Endothelial cell of umbilical vein (primary cell): ENCODE measurements around the gene KNTC1. TPM values are rescaled to one million over a fixed set of nuclear protein-coding genes. Genes with fewer than 3 reads are reported as not detected.

ENCODE experiments used
- BruUV-seq: library from RNA; stranded (reverse); fragments of 400-500 nt; replicated peaks from 2 replicates; lab custom pipeline; 2021; lab: Mats Ljungman, UMichigan
- CTCF ChIA-PET: fragments of 300-600, 350-600 bp; sonication (Branson Sonifier 250); formaldehyde crosslinking; loops from one replicate; lab custom pipeline; 2021; ENCODE audit warnings: antibody characterized with exemption, inconsistent platforms; lab: Charles Lee
- POLR2A ChIA-PET: fragments of 300-600, 350-600 bp; sonication (Branson Sonifier 250); formaldehyde crosslinking; loops from one replicate; lab custom pipeline; 2021; ENCODE audit warnings: antibody characterized with exemption, inconsistent platforms; lab: Charles Lee
- DNase-seq: peaks from one replicate; pipeline ENCODE4 v3.0.0-alpha.2; 2011; ENCODE audit warnings: low read depth, low spot score
- FAIRE-seq: peaks from 2 replicates; lab custom pipeline; 2011; peaks lifted over from hg19 to GRCh38; lab: Jason Lieb, UNC
- H2AFZ ChIP-seq: 2 replicates; pipeline ENCODE4 v1.6.0; 2012; ENCODE audit warnings: low read depth, low read length, control low read depth, inconsistent platforms
- H3K27ac ChIP-seq: 2 replicates; pipeline ENCODE4 v1.5.1; 2011; ENCODE audit warnings: low read depth, mild to moderate bottlenecking, control low read depth, low read length, moderate library complexity; ENCODE audit not compliant: insufficient read depth
- H3K27me3 ChIP-seq, 2 experiments: 2 replicates each; pipeline versions ENCODE4 v1.6.0 to v1.6.1; 2011; ENCODE audit warnings: low read length in 2 of 2, mixed read lengths in 1 of 2; ENCODE audit not compliant: control insufficient read depth in 2 of 2, insufficient read depth in 2 of 2
- H3K36me3 ChIP-seq, 2 experiments: 2 replicates in 1 of 2; 3 replicates in 1 of 2; pipeline ENCODE4 v1.5.1; 2011; ENCODE audit warnings: low read length in 2 of 2, mild to moderate bottlenecking in 1 of 2, moderate library complexity in 1 of 2; ENCODE audit not compliant: control insufficient read depth in 2 of 2, insufficient read depth in 2 of 2; ENCODE audit errors: extremely low read depth in 1 of 2
- H3K4me1 ChIP-seq: 3 replicates; pipeline ENCODE4 v1.5.1; 2011; ENCODE audit warnings: mild to moderate bottlenecking, low read length; ENCODE audit not compliant: control insufficient read depth, insufficient read depth; ENCODE audit errors: extremely low read depth
- H3K4me2 ChIP-seq: 2 replicates; pipeline ENCODE4 v1.6.1; 2011; ENCODE audit warnings: low read length, control low read depth, mixed read lengths; ENCODE audit not compliant: insufficient read depth
- H3K4me3 ChIP-seq, 3 experiments: fragments of 200-600 bp in 1 of 3; sonication (generic), shearing (Covaris generic) in 1 of 3; replicated peaks in 1 of 3; 2 replicates each; pipeline ENCODE4 v1.5.1; 2011 to 2016; ENCODE audit warnings: control low read depth in 3 of 3, low read length in 3 of 3, mild to moderate bottlenecking in 2 of 3, inconsistent platforms in 1 of 3, low read depth in 1 of 3, moderate library complexity in 1 of 3; ENCODE audit not compliant: insufficient read depth in 1 of 3
- H3K79me2 ChIP-seq: 2 replicates; pipeline ENCODE4 v1.6.0; 2012; ENCODE audit warnings: low read length, inconsistent platforms; ENCODE audit not compliant: control insufficient read depth, insufficient read depth
- H3K9ac ChIP-seq: replicated peaks from 2 replicates; pipeline ENCODE3; 2011; ENCODE audit warnings: low read length, control low read depth; ENCODE audit not compliant: insufficient read depth; ENCODE audit errors: extremely low read depth
- H3K9me1 ChIP-seq: replicated peaks from 3 replicates; pipeline ENCODE4 v1.6.0; 2011; ENCODE audit warnings: mild to moderate bottlenecking, low read length; ENCODE audit not compliant: control insufficient read depth, insufficient read depth; ENCODE audit errors: extremely low read depth
- H3K9me3 ChIP-seq: replicated peaks from 2 replicates; pipeline ENCODE4 v1.5.1; 2012; ENCODE audit warnings: low read length, inconsistent platforms; ENCODE audit not compliant: control insufficient read depth, insufficient read depth
- H4K20me1 ChIP-seq: replicated peaks from 2 replicates; pipeline ENCODE3; 2011; ENCODE audit warnings: mild to moderate bottlenecking, low read length; ENCODE audit not compliant: control insufficient read depth, insufficient read depth; ENCODE audit errors: extremely low read depth
- EZH2 ChIP-seq: IDR thresholded peaks from 2 replicates; pipeline ENCODE4 v1.6.1; 2012; ENCODE audit warnings: borderline replicate concordance, low read depth, mild to moderate bottlenecking, moderate library complexity, low read length, inconsistent platforms; ENCODE audit not compliant: severe bottlenecking
- FOS ChIP-seq: IDR thresholded peaks from 2 replicates; pipeline ENCODE4 v1.6.1; 2011; ENCODE audit warnings: mild to moderate bottlenecking, low read length, moderate library complexity, borderline replicate concordance; ENCODE audit not compliant: insufficient read depth
- GATA2 ChIP-seq: IDR thresholded peaks from 2 replicates; pipeline ENCODE4 v1.7.0; 2011; ENCODE audit warnings: low read depth, mild to moderate bottlenecking, moderate library complexity, mixed read lengths, low read length; ENCODE audit not compliant: insufficient read length, insufficient read depth
- JUN ChIP-seq: IDR thresholded peaks from 2 replicates; pipeline ENCODE4 v1.6.1; 2011; ENCODE audit warnings: borderline replicate concordance, low read depth; ENCODE audit not compliant: insufficient read length, insufficient read depth
- MYC ChIP-seq: IDR thresholded peaks from one replicate; pipeline ENCODE4 v1.6.1; 2011; ENCODE audit warnings: mild to moderate bottlenecking, low read depth, low read length
- POLR2A ChIP-seq: IDR thresholded peaks from 2 replicates; pipeline ENCODE4 v1.6.1; 2012; ENCODE audit warnings: low read depth, mild to moderate bottlenecking, control low read depth, low read length
- POLR2AphosphoS5 ChIP-seq: IDR thresholded peaks from 2 replicates; pipeline ENCODE4 v1.6.1; 2012; ENCODE audit warnings: low read depth, mild to moderate bottlenecking, control low read depth, low read length, moderate library complexity; ENCODE audit not compliant: insufficient read depth
- dilution Hi-C: fragments of 300-500 bp; cut with MboI; formaldehyde crosslinking; loops from one replicate; pipeline ENCODE4 v1.15.0; 2019; ENCODE audit warnings: low sequenced_read_pairs; ENCODE audit not compliant: extremely low pct_ligation_motif_present
- intact Hi-C: fragments of 100-400 bp; cut with micrococcal nuclease; formaldehyde crosslinking; loops from one replicate; pipeline ENCODE4 v1.10.0; 2022
- polyA plus RNA-seq, 4 experiments: library from polyadenylated mRNA; depleted of rRNA in 3 of 4; stranded (reverse) in 3 of 4; unstranded in 1 of 4; fragments of >200 nt; gene quantifications; 2 replicates each; pipeline versions ENCODE4 v1.2.1 to v1.2.3, GENCODE V29; 2011 to 2012; ENCODE audit warnings: missing spikeins in 1 of 4
- total RNA-seq: library from RNA; stranded (reverse); gene quantifications from 2 replicates; pipeline ENCODE4 v1.2.3, GENCODE V29; 2021
- TF ChIP-seq, protein P1 (sequence below), 2 donors: IDR thresholded peaks; 1 replicate in 1 of 2; 2 replicates in 1 of 2; pipeline ENCODE4 v1.5.1; 2011; ENCODE audit warnings: low read length in 2 of 2, mild to moderate bottlenecking in 2 of 2, moderate library complexity in 2 of 2, control low read depth in 1 of 2, inconsistent platforms in 1 of 2, low read depth in 1 of 2; ENCODE audit not compliant: insufficient read depth in 1 of 2; ENCODE audit errors: extremely low read depth in 1 of 2
- TF ChIP-seq, protein P2 (sequence below): IDR thresholded peaks from 2 replicates; pipeline ENCODE4 v1.6.1; 2011; ENCODE audit not compliant: insufficient read depth, insufficient read length

KNTC1 gene
- total and polyA plus RNA-seq, 2 donors (not counting 3 experiments of a cell fraction or from before 2014, with no cell fraction given): 15.5 to 52.9 TPM

DNA sequence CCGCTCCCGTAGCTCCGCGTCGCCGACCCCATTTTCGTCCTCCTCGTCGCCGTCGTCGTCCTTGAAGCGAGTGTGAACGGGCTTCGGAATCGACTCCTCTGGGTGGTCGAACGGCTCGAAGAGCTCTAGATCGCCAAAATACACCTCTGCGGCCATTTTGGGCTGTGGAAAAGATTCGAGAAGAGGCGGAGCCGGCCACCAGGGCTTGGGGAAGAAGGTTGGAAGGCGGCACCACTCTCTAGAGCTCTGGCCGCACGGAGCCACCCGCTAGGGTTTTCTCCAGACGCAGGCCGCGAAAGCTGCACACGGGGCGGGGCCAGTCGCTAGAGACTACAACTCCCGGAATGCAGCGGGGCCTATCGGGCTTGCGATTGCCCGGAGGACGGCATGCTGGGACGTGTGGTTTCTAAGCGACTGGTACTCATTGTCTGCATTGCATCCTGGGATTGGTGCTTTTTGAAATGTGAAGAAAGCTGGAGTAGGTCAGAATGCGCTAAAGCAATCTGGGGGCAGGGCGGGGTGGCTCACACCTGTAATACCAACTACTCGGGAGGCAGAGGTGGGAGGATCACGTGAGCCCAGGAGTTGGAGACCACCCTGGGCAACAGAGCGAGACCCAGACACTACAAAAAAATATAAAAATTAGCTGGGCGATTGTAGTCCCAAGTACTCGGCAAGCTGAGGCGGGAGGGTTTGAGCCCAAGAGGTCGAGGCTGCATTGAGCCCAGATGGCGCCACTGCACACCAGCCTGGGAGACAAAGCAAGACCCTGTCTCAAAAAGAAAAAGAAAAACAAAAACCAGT is 26.2 kb upstream of the KNTC1 start, which contains the start of gene ZCCHC8:
TSS of gene ZCCHC8 (minus strand) at position 248 of the 804 bp plus-strand sequence. CDS start at position 156, 92 bp downstream.
- ChIA-PET CTCF (interaction anchor here (1.0 to 4.7 kb wide), 7 partner anchors 12 to 177 kb away, joined by 3 to 44 read pairs (median 3); partner anchors contain the start of genes KNTC1 and RSRC2), POLR2A (interaction anchor here (0.9 to 2.2 kb wide), 5 partner anchors 10 to 101 kb away, joined by 3 to 14 read pairs (median 10); partner anchors contain the start of genes KNTC1 and RSRC2)
- dilution Hi-C loops (no loop called here), intact Hi-C loops (loop anchor here (1.0 to 2.0 kb wide), 4 partner anchors 26 to 252 kb away; partner anchors contain the start of genes CLIP1, KNTC1 and RSRC2)
- Histone ChIP-seq H2AFZ (peak within 1 kb of the TSS; percentile 66), H3K9me3 (no peaks in the 10 kb centered on the region), H3K4me1 (peaks cover 20% of the 10 kb centered on the region), H3K9ac (peak within 1 kb of the TSS; percentile 93), H3K4me2 (peak within 1 kb of the TSS; percentile 95), H3K9me1 (no peaks in the 10 kb centered on the region), H3K79me2 (peaks cover 30% of the 10 kb centered on the region), H3K36me3 (peaks cover 11 to 14% of the 10 kb centered on the region in 2 experiments), H3K27ac (peak within 1 kb of the TSS; percentile 69), H3K4me3 (peak within 1 kb of the TSS; percentile 60 to 99 (median 98)), H3K27me3 (no peaks in the 10 kb centered on the region), H4K20me1 (no peaks in the 10 kb centered on the region)
- DNase-seq (peak; percentile 98), FAIRE-seq (peak; percentile 95)
- TF ChIP-seq EZH2 (no peak), MYC (no peak), FOS (no peak), JUN (no peak), POLR2AphosphoS5 (peak; percentile 76), POLR2A (peak; percentile 66), GATA2 (no peak)
- TF ChIP-seq, protein P1, sequence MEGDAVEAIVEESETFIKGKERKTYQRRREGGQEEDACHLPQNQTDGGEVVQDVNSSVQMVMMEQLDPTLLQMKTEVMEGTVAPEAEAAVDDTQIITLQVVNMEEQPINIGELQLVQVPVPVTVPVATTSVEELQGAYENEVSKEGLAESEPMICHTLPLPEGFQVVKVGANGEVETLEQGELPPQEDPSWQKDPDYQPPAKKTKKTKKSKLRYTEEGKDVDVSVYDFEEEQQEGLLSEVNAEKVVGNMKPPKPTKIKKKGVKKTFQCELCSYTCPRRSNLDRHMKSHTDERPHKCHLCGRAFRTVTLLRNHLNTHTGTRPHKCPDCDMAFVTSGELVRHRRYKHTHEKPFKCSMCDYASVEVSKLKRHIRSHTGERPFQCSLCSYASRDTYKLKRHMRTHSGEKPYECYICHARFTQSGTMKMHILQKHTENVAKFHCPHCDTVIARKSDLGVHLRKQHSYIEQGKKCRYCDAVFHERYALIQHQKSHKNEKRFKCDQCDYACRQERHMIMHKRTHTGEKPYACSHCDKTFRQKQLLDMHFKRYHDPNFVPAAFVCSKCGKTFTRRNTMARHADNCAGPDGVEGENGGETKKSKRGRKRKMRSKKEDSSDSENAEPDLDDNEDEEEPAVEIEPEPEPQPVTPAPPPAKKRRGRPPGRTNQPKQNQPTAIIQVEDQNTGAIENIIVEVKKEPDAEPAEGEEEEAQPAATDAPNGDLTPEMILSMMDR (IDR thresholded peaks at IDR 0.05; ENCODE audit: extremely low read depth in 1 of 2, insufficient read depth in 1 of 2, low read depth in 1 of 2, low read length in 2 of 2): no peak
- TF ChIP-seq, protein P2, sequence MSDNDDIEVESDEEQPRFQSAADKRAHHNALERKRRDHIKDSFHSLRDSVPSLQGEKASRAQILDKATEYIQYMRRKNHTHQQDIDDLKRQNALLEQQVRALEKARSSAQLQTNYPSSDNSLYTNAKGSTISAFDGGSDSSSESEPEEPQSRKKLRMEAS: peak; percentile 8
- TSS peak; percentile 83 for BruUV-seq
